ENCODE measurements around the gene HOXB1.

DNA sequence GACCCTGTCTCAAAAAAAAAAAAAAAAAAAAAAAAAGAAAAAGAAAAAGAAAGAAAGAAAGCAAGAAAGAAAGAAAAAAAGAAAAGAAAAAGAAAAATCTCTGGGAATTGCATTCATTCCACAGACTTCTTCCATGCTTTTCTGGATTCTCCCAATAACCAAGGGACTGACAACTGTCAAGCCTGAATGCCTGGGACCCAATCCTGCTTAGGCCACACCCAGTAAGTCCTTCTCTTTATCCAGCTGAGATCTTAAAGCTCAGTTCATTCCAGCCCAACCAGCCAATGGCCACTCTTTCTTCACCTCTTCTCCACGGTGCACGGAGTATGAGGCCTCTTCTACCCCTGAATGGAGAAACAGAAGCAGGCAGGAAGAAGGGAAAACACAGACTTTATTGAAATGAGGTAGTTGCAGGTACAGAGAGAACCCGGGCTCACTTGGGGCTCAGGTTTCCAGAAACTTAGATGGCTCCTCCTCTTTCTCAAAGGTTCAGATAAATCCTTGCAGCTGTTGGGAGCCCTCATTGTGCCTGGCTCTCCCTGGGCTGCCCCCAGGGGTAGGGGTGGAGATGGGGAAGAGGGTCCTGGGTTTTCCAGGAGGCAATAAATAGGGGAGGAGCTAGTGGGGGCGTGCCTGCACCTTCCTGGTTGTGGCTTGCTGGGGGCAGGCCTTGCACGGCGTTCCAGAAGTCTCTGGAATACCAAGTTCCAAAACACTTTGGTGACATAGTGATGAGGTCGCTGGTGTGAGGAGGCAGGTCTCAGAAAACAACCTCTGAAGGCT lies 2.5 kb downstream of the HOXB1 start:
- TF ChIP-seq, protein P1, sequence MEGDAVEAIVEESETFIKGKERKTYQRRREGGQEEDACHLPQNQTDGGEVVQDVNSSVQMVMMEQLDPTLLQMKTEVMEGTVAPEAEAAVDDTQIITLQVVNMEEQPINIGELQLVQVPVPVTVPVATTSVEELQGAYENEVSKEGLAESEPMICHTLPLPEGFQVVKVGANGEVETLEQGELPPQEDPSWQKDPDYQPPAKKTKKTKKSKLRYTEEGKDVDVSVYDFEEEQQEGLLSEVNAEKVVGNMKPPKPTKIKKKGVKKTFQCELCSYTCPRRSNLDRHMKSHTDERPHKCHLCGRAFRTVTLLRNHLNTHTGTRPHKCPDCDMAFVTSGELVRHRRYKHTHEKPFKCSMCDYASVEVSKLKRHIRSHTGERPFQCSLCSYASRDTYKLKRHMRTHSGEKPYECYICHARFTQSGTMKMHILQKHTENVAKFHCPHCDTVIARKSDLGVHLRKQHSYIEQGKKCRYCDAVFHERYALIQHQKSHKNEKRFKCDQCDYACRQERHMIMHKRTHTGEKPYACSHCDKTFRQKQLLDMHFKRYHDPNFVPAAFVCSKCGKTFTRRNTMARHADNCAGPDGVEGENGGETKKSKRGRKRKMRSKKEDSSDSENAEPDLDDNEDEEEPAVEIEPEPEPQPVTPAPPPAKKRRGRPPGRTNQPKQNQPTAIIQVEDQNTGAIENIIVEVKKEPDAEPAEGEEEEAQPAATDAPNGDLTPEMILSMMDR (conservative IDR thresholded peaks at IDR 0.05) = no peak
- no peak for TF ChIP-seq EZH2 (IDR thresholded peaks at IDR 0.05; ENCODE audit: low read depth)

All from PC-9 (cell line).